DOHH2 (cell line): ENCODE results near the gene NEAT1.

Experiments
- EZH2phosphoT487 ChIP-seq: fragments of 200-600 bp; sonication (generic); IDR thresholded peaks from 2 replicates; pipeline ENCODE4 v1.6.1; 2017; ENCODE audit warnings: borderline replicate concordance, mild to moderate bottlenecking, antibody characterized with exemption, low read length, moderate library complexity, mixed read lengths
- TF ChIP-seq, protein P1 (sequence below): fragments of 200-600 bp; sonication (generic); IDR thresholded peaks from one replicate; pipeline ENCODE4 v1.5.1; 2014; ENCODE audit warnings: antibody characterized with exemption, mild to moderate bottlenecking, low read depth, low read length; ENCODE audit not compliant: poor library complexity, severe bottlenecking

DNA sequence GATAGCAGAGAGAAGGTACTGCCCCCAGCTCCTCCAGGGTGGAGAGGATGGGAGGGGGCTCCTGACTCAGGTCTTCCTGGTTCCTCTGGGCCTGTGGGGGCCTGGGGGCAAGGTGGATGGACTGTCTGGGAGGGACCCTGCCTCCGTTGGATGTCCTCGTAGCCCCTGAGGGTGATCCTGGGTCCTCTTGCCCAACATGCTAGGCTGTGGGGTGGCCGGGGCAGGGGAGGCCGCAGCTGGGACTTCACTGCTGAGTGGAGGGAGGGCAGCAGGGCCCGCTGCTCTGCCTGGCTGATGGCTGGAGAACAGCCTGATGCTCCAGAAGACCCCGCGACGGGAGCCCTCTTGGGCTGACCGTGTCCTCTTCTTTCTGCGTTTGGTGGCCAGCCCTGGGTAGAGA is 22.8 kb upstream of the NEAT1 start:
- TF ChIP-seq, protein P1, sequence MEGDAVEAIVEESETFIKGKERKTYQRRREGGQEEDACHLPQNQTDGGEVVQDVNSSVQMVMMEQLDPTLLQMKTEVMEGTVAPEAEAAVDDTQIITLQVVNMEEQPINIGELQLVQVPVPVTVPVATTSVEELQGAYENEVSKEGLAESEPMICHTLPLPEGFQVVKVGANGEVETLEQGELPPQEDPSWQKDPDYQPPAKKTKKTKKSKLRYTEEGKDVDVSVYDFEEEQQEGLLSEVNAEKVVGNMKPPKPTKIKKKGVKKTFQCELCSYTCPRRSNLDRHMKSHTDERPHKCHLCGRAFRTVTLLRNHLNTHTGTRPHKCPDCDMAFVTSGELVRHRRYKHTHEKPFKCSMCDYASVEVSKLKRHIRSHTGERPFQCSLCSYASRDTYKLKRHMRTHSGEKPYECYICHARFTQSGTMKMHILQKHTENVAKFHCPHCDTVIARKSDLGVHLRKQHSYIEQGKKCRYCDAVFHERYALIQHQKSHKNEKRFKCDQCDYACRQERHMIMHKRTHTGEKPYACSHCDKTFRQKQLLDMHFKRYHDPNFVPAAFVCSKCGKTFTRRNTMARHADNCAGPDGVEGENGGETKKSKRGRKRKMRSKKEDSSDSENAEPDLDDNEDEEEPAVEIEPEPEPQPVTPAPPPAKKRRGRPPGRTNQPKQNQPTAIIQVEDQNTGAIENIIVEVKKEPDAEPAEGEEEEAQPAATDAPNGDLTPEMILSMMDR = no peak
- TF ChIP-seq EZH2phosphoT487 = no peak
